ENCODE results near the gene FGF23. TPM values are rescaled to one million over a fixed set of nuclear protein-coding genes. Genes with fewer than 3 reads are reported as not detected.

FGF23 gene
- polyA plus RNA-seq (not detected in 2 replicates), polyA minus RNA-seq (not detected in 2 replicates)

GRCh38 chr12:4379405-4379804 is at the start of gene FGF23:
Gene FGF23, minus strand, starts transcription at chr12:4379712. Its CDS starts 130 bp downstream, at chr12:4379582.
- H4K20me1 ChIP-seq (ENCODE audit: insufficient read depth): no peaks in the 10 kb centered on the region
- H3K36me3 ChIP-seq (ENCODE audit: insufficient read depth, low read length): no peaks in the 10 kb centered on the region
- no peak within 1 kb of the TSS for H3K4me3 ChIP-seq (ENCODE audit: low read length)
- no peaks in the 10 kb centered on the region for H3K27me3 ChIP-seq (ENCODE audit: insufficient read depth, low read depth, low read length)
- no peak for TF ChIP-seq EP300 (conservative IDR thresholded peaks at IDR 0.05; ENCODE audit: poor library complexity, severe bottlenecking)
- H3K9me2 ChIP-seq (ENCODE audit: insufficient read depth, low read length): no peaks in the 10 kb centered on the region
- H3F3A ChIP-seq (ENCODE audit: insufficient read depth, low read length, poor library complexity, severe bottlenecking): no peaks in the 10 kb centered on the region
- no peak within 1 kb of the TSS for H3K4me2 ChIP-seq (ENCODE audit: low read length)
- no peak within 1 kb of the TSS for H3K9ac ChIP-seq (ENCODE audit: low read length)
- no peaks in the 10 kb centered on the region for H3K79me2 ChIP-seq (replicated peaks; ENCODE audit: insufficient read depth, low read length)
- no peak within 1 kb of the TSS for H3K27ac ChIP-seq (ENCODE audit: low read length)
- H2AFZ ChIP-seq (ENCODE audit: low read depth, low read length): no peak within 1 kb of the TSS
- no peaks in the 10 kb centered on the region for H3K9me3 ChIP-seq (ENCODE audit: low read length)

DNA sequence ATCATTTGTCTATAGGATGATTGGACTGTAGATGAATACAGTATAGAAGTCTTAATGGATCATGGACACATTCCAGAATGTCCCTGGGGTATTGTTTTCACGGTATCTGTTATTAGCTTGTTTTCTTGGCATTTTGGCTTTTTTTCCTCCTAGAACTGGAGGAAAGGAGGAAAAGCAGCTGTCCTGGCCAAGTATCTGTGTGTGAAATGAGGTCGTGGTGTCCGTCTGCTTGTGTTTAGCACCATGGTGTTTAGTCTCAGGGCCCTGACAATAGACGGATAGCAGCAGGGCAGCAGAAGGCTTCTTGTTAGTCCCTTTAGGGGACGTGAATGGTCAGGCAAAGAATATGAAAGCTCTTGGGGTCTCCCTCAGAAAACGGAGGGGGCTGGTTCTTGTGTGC is 44.9 kb upstream of the FGF23 start:
- Histone ChIP-seq H3K27me3 (ENCODE audit: insufficient read depth, low read depth, low read length) (no peaks in the 10 kb centered on the region), H3K9me3 (ENCODE audit: low read length) (no peaks in the 10 kb centered on the region), H3K27ac (ENCODE audit: low read length) (no peak overlapping the region), H3K79me2 (replicated peaks; ENCODE audit: insufficient read depth, low read length) (no peaks in the 10 kb centered on the region), H2AFZ (ENCODE audit: low read depth, low read length) (no peak overlapping the region), H3F3A (ENCODE audit: insufficient read depth, low read length, poor library complexity, severe bottlenecking) (no peaks in the 10 kb centered on the region), H4K20me1 (ENCODE audit: insufficient read depth) (no peaks in the 10 kb centered on the region), H3K9ac (ENCODE audit: low read length) (no peak overlapping the region), H3K4me3 (ENCODE audit: low read length) (no peak overlapping the region), H3K4me2 (ENCODE audit: low read length) (no peak overlapping the region), H3K36me3 (ENCODE audit: insufficient read depth, low read length) (no peaks in the 10 kb centered on the region), H3K9me2 (ENCODE audit: insufficient read depth, low read length) (no peaks in the 10 kb centered on the region)
- TF ChIP-seq CTCF (IDR thresholded peaks at IDR 0.05; ENCODE audit: poor library complexity, severe bottlenecking) (no peak), EP300 (conservative IDR thresholded peaks at IDR 0.05; ENCODE audit: poor library complexity, severe bottlenecking) (no peak), MXI1 (conservative IDR thresholded peaks at IDR 0.05; ENCODE audit: poor library complexity, severe bottlenecking) (no peak), POLR2AphosphoS5 (IDR thresholded peaks at IDR 0.05) (no peak), SMC3 (conservative IDR thresholded peaks at IDR 0.05; ENCODE audit: poor library complexity) (no peak), RAD21 (conservative IDR thresholded peaks at IDR 0.05) (no peak), EZH2 (IDR thresholded peaks at IDR 0.05; ENCODE audit: borderline replicate concordance, insufficient read depth, low read length, poor library complexity, severe bottlenecking) (no peak), TAF1 (IDR thresholded peaks at IDR 0.05; ENCODE audit: low read depth) (no peak)
- TF ChIP-seq, protein P1, sequence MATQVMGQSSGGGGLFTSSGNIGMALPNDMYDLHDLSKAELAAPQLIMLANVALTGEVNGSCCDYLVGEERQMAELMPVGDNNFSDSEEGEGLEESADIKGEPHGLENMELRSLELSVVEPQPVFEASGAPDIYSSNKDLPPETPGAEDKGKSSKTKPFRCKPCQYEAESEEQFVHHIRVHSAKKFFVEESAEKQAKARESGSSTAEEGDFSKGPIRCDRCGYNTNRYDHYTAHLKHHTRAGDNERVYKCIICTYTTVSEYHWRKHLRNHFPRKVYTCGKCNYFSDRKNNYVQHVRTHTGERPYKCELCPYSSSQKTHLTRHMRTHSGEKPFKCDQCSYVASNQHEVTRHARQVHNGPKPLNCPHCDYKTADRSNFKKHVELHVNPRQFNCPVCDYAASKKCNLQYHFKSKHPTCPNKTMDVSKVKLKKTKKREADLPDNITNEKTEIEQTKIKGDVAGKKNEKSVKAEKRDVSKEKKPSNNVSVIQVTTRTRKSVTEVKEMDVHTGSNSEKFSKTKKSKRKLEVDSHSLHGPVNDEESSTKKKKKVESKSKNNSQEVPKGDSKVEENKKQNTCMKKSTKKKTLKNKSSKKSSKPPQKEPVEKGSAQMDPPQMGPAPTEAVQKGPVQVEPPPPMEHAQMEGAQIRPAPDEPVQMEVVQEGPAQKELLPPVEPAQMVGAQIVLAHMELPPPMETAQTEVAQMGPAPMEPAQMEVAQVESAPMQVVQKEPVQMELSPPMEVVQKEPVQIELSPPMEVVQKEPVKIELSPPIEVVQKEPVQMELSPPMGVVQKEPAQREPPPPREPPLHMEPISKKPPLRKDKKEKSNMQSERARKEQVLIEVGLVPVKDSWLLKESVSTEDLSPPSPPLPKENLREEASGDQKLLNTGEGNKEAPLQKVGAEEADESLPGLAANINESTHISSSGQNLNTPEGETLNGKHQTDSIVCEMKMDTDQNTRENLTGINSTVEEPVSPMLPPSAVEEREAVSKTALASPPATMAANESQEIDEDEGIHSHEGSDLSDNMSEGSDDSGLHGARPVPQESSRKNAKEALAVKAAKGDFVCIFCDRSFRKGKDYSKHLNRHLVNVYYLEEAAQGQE (IDR thresholded peaks at IDR 0.05; ENCODE audit: borderline replicate concordance): no peak

All from neural cell (in vitro differentiated cells).